Peyer's patch (tissue), 4 donors: ENCODE data around the gene TSPAN15. TPM values are rescaled to one million over a fixed set of nuclear protein-coding genes. Genes with fewer than 3 reads are reported as not detected.
A peak's percentile ranks its signal among the peaks of the same experiment; 100 is the strongest.

ENCODE experiments used
- DNase-seq, 3 donors: peaks; one replicate each; pipeline ENCODE4 v3.0.0-alpha.2; 2017 to 2019
- H3K27ac ChIP-seq, 4 donors: fragments of 200-600 bp; sonication (generic); one replicate each; pipeline ENCODE4 v1.5.1; 2016 to 2019
- H3K27me3 ChIP-seq, 2 donors: fragments of 200-600 bp; sonication (generic); one replicate each; pipeline ENCODE4 v1.5.1; 2019
- H3K36me3 ChIP-seq, 3 donors: fragments of 200-600 bp; sonication (generic); one replicate each; pipeline ENCODE4 v1.5.1; 2016 to 2019
- H3K4me1 ChIP-seq, 4 donors: fragments of 200-600 bp; sonication (generic); one replicate each; pipeline ENCODE4 v1.5.1; 2016 to 2019
- H3K4me3 ChIP-seq, 4 donors: fragments of 200-600 bp; sonication (generic); 1 replicate in 3 of 4; 2 replicates in 1 of 4; pipeline ENCODE4 v1.5.1; 2016 to 2019; ENCODE audit warnings: mild to moderate bottlenecking in 1 of 4
- H3K9me3 ChIP-seq, 4 donors: fragments of 200-600 bp; sonication (generic); one replicate each; pipeline ENCODE4 v1.5.1; 2016 to 2019; ENCODE audit warnings: mild to moderate bottlenecking in 1 of 4
- CTCF ChIP-seq, 6 experiments: fragments of 450-650 bp in 4 of 6; fragments of 200-600 bp in 2 of 6; sonication (generic) in 1 of 6; IDR thresholded peaks; one replicate each; pipeline ENCODE4 v1.5.1; 2017 to 2019; ENCODE audit warnings: antibody characterized with exemption in 6 of 6, mild to moderate bottlenecking in 3 of 6, moderate library complexity in 1 of 6
- POLR2A ChIP-seq, 2 donors: fragments of 450-650 bp; IDR thresholded peaks; one replicate each; pipeline ENCODE4 v1.5.1; 2017; ENCODE audit warnings: antibody characterized with exemption in 2 of 2, mild to moderate bottlenecking in 2 of 2, moderate library complexity in 2 of 2
- total RNA-seq, 4 donors: library from RNA; depleted of rRNA; stranded (reverse); fragments of >200 nt; gene quantifications; one replicate each; pipeline ENCODE4 v1.1.0, GENCODE V29; 2016

Gene TSPAN15
- total RNA-seq, 4 donors from 2014 or later = 32.2 to 110 (median 94.4) TPM

- Histone ChIP-seq H3K4me1 (peaks cover 0 to 22% (median 2%) of the 10 kb centered on the region in 4 donors), H3K9me3 (no peaks in the 10 kb centered on the region), H3K36me3 (peaks cover 0 to 15% (median 0%) of the 10 kb centered on the region in 3 donors), H3K27ac (no peak overlapping the region), H3K27me3 (no peaks in the 10 kb centered on the region), H3K4me3 (no peak overlapping the region)
- no peak for TF ChIP-seq POLR2A (IDR thresholded peaks at IDR 0.05)
- TF ChIP-seq CTCF (IDR thresholded peaks at IDR 0.05) = no peak
- DNase-seq = no peak
Measured at GRCh38 chr10:69405221-69405620, 46.0 kb upstream of the TSPAN15 start.

GRCh38 chr10:69406302-69406811, 44.9 kb upstream of the TSPAN15 start:
- Histone ChIP-seq H3K9me3 (no peaks in the 10 kb centered on the region), H3K36me3 (peaks cover 0 to 5% (median 0%) of the 10 kb centered on the region in 3 donors), H3K4me3 (no peak overlapping the region), H3K27me3 (no peaks in the 10 kb centered on the region), H3K27ac (peak overlapping the region in 1 of 4 donors; percentile 49), H3K4me1 (peaks cover 0 to 22% (median 2%) of the 10 kb centered on the region in 4 donors)
- TF ChIP-seq POLR2A (IDR thresholded peaks at IDR 0.05) (no peak), CTCF (IDR thresholded peaks at IDR 0.05) (no peak)
- DNase-seq = no peak

- Histone ChIP-seq H3K36me3 (no peaks in the 10 kb centered on the region), H3K9me3 (no peaks in the 10 kb centered on the region), H3K27me3 (no peaks in the 10 kb centered on the region), H3K4me3 (no peak overlapping the region), H3K4me1 (peaks cover 0 to 22% (median 2%) of the 10 kb centered on the region in 4 donors), H3K27ac (peak overlapping the region in 1 of 4 donors; percentile 49)
- TF ChIP-seq CTCF (IDR thresholded peaks at IDR 0.05) (no peak), POLR2A (IDR thresholded peaks at IDR 0.05) (no peak)
- DNase-seq = no peak
Measured at GRCh38 chr10:69406816-69407580, 44.3 kb upstream of the TSPAN15 start.

GRCh38 chr10:69407621-69408301, 43.5 kb upstream of the TSPAN15 start:
- peak overlapping the region in 2 of 4 donors; percentile 69 to 82 for H3K27ac ChIP-seq

More at GRCh38 chr10:69407621-69408301, 43.5 kb upstream of the TSPAN15 start:
- TF ChIP-seq POLR2A (IDR thresholded peaks at IDR 0.05) (no peak), CTCF (IDR thresholded peaks at IDR 0.05) (peak in 4 of 6 experiments; percentile 20 to 52 (median 30))
- peaks cover 0 to 22% (median 2%) of the 10 kb centered on the region in 4 donors for H3K4me1 ChIP-seq
- peak in 2 of 3 donors; percentile 34 to 67 for DNase-seq
- H3K27me3 ChIP-seq = no peaks in the 10 kb centered on the region
- no peaks in the 10 kb centered on the region for H3K9me3 ChIP-seq
- no peaks in the 10 kb centered on the region for H3K36me3 ChIP-seq
- peak overlapping the region in 2 of 4 donors; percentile 4 to 22 for H3K4me3 ChIP-seq
